Smooth muscle cell (in vitro differentiated cells): ENCODE data around the gene S100A7A. TPM values are rescaled to one million over a fixed set of nuclear protein-coding genes. Genes with fewer than 3 reads are reported as not detected.

Experiments
- DNase-seq: peaks from one replicate; lab custom pipeline; 2025; ENCODE audit not compliant: unreplicated experiment; lab: John Stamatoyannopoulos, UW
- H2AFZ ChIP-seq: fragments of 200-600 bp; sonication (generic); 2 replicates; pipeline ENCODE4 v1.6.0; 2016; ENCODE audit warnings: antibody characterized with exemption, low read depth, mild to moderate bottlenecking
- H3F3A ChIP-seq: fragments of 200-600 bp; sonication (generic); 2 replicates; pipeline ENCODE4 v1.6.0; 2017; ENCODE audit warnings: antibody characterized with exemption, low read depth
- H3K27ac ChIP-seq: fragments of 200-600 bp; sonication (generic); 2 replicates; pipeline ENCODE4 v1.5.1; 2016; ENCODE audit warnings: low read depth, mild to moderate bottlenecking
- H3K27me3 ChIP-seq: fragments of 200-600 bp; sonication (generic); 2 replicates; pipeline ENCODE4 v1.6.1; 2016; ENCODE audit warnings: low read depth, mild to moderate bottlenecking
- H3K36me3 ChIP-seq: fragments of 200-600 bp; sonication (generic); 2 replicates; pipeline ENCODE4 v1.5.1; 2016; ENCODE audit warnings: low read depth
- H3K4me1 ChIP-seq: fragments of 200-600 bp; sonication (generic); 2 replicates; pipeline ENCODE4 v1.5.1; 2016; ENCODE audit warnings: low read depth
- H3K4me2 ChIP-seq: fragments of 200-600 bp; sonication (generic); 2 replicates; pipeline ENCODE4 v1.6.0; 2016; ENCODE audit warnings: mild to moderate bottlenecking
- H3K4me3 ChIP-seq: fragments of 200-600 bp; sonication (generic); 2 replicates; pipeline ENCODE4 v1.5.1; 2016; ENCODE audit warnings: mild to moderate bottlenecking
- H3K79me2 ChIP-seq: fragments of 200-600 bp; sonication (generic); 2 replicates; pipeline ENCODE4 v1.6.0; 2016; ENCODE audit warnings: low read depth, mild to moderate bottlenecking
- H3K9ac ChIP-seq: fragments of 200-600 bp; sonication (generic); 2 replicates; pipeline ENCODE4 v1.6.0; 2016; ENCODE audit warnings: low read depth
- H3K9me3 ChIP-seq: fragments of 200-600 bp; sonication (generic); replicated peaks from 2 replicates; pipeline ENCODE4 v1.5.1; 2016; ENCODE audit warnings: low read depth
- H4K20me1 ChIP-seq: fragments of 200-600 bp; sonication (generic); 2 replicates; pipeline ENCODE4 v1.6.0; 2016; ENCODE audit warnings: low read depth
- WGBS: methylation state at CpG from one replicate; pipeline ENCODE4 v1.1.7; 2016; ENCODE audit warnings: low lambda C conversion rate; 5-methylcytosine and 5-hydroxymethylcytosine counted together
- polyA plus RNA-seq: library from polyadenylated mRNA; unstranded; fragments of >200 nt; fragmentation: Nextera tagmentation; extraction: Ambion mirVana; gene quantifications from 2 replicates; pipeline ENCODE4 v1.2.1, GENCODE V29; 2016
- total RNA-seq: library from RNA; depleted of rRNA; stranded (reverse); fragments of >200 nt; gene quantifications from 2 replicates; pipeline ENCODE4 v1.2.3, GENCODE V29; 2014
- TF ChIP-seq, protein P1 (sequence below): fragments of 200-600 bp; sonication (generic); IDR thresholded peaks from 2 replicates; pipeline ENCODE4 v1.5.1; 2017; ENCODE audit warnings: borderline replicate concordance, mild to moderate bottlenecking, antibody characterized with exemption; ENCODE audit not compliant: insufficient read depth, poor library complexity, severe bottlenecking

Gene S100A7A
- total and polyA plus RNA-seq, 2 experiments from 2014 or later, result not detected

DNA sequence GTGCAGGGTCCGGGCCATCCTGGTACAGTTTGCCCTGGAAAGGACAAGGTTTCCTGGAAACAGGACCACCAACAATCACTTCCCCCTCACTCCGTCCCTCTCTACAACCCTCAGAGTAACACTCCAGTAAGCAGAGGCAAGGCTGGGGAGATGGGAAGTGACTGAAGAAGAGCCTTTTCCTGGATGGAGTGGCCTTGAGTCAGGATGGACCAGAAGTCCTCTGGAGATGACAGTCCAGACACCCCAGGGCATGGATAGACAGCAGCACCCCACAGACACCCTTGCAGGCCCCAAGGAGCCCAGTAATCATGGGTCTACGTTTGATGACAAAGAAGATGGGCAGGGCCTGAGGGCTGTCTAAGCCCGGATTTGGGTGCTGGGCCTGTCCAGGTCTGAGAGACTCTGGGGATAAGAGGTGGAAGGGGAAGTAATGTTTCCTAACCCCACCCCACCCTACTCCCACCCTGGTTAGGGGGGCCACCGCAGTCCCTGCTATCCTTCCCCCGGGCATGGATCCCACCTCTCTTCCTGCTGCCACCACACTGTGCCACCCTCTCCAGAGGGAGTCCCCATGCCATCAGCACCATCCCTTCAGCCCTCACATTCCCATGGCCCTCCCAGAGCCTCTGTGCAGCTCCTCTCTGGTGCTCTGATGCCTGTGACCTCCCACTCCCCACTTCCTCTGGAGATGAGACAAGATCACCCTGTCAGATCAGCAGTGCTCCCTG, 18.2 kb upstream of the S100A7A start:
- no peak overlapping the region for H3K27ac ChIP-seq
- H3K79me2 ChIP-seq, result no peaks in the 10 kb centered on the region
- H3K4me2 ChIP-seq, result no peak overlapping the region
- TF ChIP-seq, protein P1, sequence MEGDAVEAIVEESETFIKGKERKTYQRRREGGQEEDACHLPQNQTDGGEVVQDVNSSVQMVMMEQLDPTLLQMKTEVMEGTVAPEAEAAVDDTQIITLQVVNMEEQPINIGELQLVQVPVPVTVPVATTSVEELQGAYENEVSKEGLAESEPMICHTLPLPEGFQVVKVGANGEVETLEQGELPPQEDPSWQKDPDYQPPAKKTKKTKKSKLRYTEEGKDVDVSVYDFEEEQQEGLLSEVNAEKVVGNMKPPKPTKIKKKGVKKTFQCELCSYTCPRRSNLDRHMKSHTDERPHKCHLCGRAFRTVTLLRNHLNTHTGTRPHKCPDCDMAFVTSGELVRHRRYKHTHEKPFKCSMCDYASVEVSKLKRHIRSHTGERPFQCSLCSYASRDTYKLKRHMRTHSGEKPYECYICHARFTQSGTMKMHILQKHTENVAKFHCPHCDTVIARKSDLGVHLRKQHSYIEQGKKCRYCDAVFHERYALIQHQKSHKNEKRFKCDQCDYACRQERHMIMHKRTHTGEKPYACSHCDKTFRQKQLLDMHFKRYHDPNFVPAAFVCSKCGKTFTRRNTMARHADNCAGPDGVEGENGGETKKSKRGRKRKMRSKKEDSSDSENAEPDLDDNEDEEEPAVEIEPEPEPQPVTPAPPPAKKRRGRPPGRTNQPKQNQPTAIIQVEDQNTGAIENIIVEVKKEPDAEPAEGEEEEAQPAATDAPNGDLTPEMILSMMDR, result no peak
- no peaks in the 10 kb centered on the region for H3K27me3 ChIP-seq
- no peak for DNase-seq
- H3F3A ChIP-seq, result no peaks in the 10 kb centered on the region
- no peaks in the 10 kb centered on the region for H4K20me1 ChIP-seq
- no peak overlapping the region for H2AFZ ChIP-seq
- no peaks in the 10 kb centered on the region for H3K9me3 ChIP-seq
- WGBS, result 78% methylated on average over 6 of the region's 6 CpGs
- no peak overlapping the region for H3K9ac ChIP-seq
- H3K4me1 ChIP-seq, result no peaks in the 10 kb centered on the region
- no peaks in the 10 kb centered on the region for H3K36me3 ChIP-seq
- no peak overlapping the region for H3K4me3 ChIP-seq

DNA sequence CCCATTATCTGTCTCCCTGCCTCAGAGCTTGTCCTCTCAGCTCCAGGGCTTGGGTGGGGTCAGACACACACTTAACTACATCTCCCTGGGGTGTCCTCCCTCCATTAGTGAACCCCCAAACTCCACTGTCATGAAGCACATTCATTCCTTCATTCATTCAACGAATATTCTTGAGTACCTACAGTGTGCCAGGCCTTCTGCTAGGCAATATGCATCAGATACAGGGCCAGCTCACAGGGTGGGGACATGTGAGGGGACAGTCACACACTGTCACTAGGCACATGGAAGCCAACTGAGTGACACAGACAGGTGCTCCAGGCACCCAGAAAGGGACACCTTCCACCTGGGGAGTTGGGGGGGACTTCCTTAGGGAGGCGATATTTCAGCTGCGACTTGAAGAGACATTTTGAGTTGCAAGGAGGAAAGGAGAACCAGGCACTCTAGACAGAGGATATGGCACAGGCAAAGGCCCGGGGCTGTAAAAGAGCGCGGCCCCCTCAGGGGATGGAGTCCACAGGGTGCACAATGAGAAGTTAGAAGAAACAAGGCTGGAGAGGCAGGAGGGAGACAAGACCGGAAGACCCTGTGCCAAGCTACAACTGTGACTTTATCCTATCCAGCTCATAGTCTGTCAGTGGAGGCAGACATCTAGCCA, 16.8 kb upstream of the S100A7A start:
- Histone ChIP-seq H3K79me2 (no peaks in the 10 kb centered on the region), H2AFZ (no peak overlapping the region), H3K4me1 (no peaks in the 10 kb centered on the region), H4K20me1 (no peaks in the 10 kb centered on the region), H3K27ac (no peak overlapping the region), H3K4me3 (no peak overlapping the region), H3K4me2 (no peak overlapping the region), H3K9ac (no peak overlapping the region), H3K27me3 (no peaks in the 10 kb centered on the region), H3K36me3 (no peaks in the 10 kb centered on the region), H3K9me3 (no peaks in the 10 kb centered on the region), H3F3A (no peaks in the 10 kb centered on the region)
- WGBS, result 86% methylated on average over 7 of the region's 7 CpGs
- DNase-seq, result no peak
- TF ChIP-seq, protein P1, result no peak

DNA sequence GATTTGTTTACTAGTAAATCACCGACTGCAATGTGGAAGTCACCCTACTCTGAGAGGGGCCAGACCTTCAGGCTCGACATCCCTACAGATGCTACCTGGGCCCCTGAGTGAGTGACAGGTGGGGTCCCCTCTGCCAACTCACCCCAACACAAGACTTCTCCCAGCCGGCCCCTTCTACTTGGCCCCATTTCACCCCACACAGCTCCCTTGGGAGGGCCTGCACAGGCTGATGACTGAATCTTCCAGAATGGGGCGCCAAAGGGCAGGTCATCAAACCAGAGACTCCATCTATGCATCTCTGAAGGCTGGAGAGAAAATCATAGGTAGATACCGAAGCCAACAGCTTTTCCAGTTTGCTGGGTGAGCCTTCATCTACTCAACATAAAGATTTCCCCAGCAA, 16.1 kb upstream of the S100A7A start:
- no peaks in the 10 kb centered on the region for H3K79me2 ChIP-seq
- no peaks in the 10 kb centered on the region for H3F3A ChIP-seq
- no peak overlapping the region for H3K4me2 ChIP-seq
- no peak overlapping the region for H3K4me3 ChIP-seq
- TF ChIP-seq, protein P1, result no peak
- no peaks in the 10 kb centered on the region for H3K4me1 ChIP-seq
- H3K9ac ChIP-seq, result no peak overlapping the region
- H3K27ac ChIP-seq, result no peak overlapping the region
- DNase-seq, result no peak
- H3K9me3 ChIP-seq, result no peaks in the 10 kb centered on the region
- no peaks in the 10 kb centered on the region for H3K27me3 ChIP-seq
- no peaks in the 10 kb centered on the region for H3K36me3 ChIP-seq
- H2AFZ ChIP-seq, result no peak overlapping the region
- WGBS, result 69% methylated on average over 5 of the region's 5 CpGs
- H4K20me1 ChIP-seq, result no peaks in the 10 kb centered on the region

DNA sequence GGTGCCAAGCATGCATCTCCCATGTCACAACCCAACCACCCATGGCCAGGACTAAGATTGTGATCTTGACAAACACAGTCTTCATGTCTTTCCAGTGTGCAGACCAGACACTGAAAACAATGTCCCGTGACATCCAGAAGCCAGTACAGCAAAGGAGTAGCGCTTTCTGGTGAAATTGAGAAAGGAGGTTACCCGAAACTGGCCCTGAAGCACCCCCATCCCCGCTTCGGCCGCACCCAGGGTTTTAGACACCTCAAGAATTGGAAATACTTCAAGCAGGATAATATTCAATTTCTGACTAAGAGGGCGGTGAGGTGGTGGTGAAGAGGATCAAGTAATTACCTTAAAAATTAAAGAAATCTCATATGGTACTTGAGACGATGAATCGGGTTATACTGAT, 14.9 kb upstream of the S100A7A start:
- Histone ChIP-seq H3K79me2 (no peaks in the 10 kb centered on the region), H4K20me1 (no peaks in the 10 kb centered on the region), H3K4me2 (no peak overlapping the region), H2AFZ (no peak overlapping the region), H3K36me3 (no peaks in the 10 kb centered on the region), H3K9me3 (no peaks in the 10 kb centered on the region), H3K4me1 (no peaks in the 10 kb centered on the region), H3K27me3 (no peaks in the 10 kb centered on the region), H3K9ac (no peak overlapping the region), H3F3A (no peaks in the 10 kb centered on the region), H3K27ac (no peak overlapping the region), H3K4me3 (no peak overlapping the region)
- TF ChIP-seq, protein P1, result no peak
- WGBS, result 91% methylated on average over 9 of the region's 9 CpGs
- DNase-seq, result no peak
